Mesendoderm (in vitro differentiated cells): ENCODE measurements around the gene KIF16B.

Experiments used
- DNase-seq: peaks from one replicate; pipeline ENCODE4 v3.0.0; 2013
- H2AK5ac ChIP-seq: 2 replicates; pipeline ENCODE4 v1.6.1; 2013; ENCODE audit warnings: low read length, inconsistent platforms
- H2BK120ac ChIP-seq: 2 replicates; pipeline ENCODE4 v1.6.1; 2013; ENCODE audit warnings: low read depth, mild to moderate bottlenecking, low read length, moderate library complexity, mixed read lengths
- H2BK15ac ChIP-seq: replicated peaks from 2 replicates; pipeline ENCODE4 v1.6.1; 2013; ENCODE audit warnings: low read depth, mild to moderate bottlenecking, moderate library complexity
- H2BK5ac ChIP-seq: 2 replicates; pipeline ENCODE4 v1.6.1; 2013; ENCODE audit warnings: low read length, inconsistent platforms
- H3K18ac ChIP-seq: 2 replicates; pipeline ENCODE4 v1.6.1; 2013; ENCODE audit warnings: mild to moderate bottlenecking, low read length, mixed read lengths
- H3K23ac ChIP-seq: one replicate; pipeline ENCODE4 v1.6.1; 2013; ENCODE audit warnings: low read length
- H3K27ac ChIP-seq: 2 replicates; pipeline ENCODE4 v1.5.1; 2013; ENCODE audit warnings: low read depth, mild to moderate bottlenecking, inconsistent platforms, low read length, moderate library complexity
- H3K27me3 ChIP-seq: 2 replicates; pipeline ENCODE4 v1.6.1; 2013; ENCODE audit warnings: low read length, control low read depth, mild to moderate bottlenecking, inconsistent platforms; ENCODE audit not compliant: insufficient read depth, poor library complexity
- H3K36me3 ChIP-seq: 2 replicates; pipeline ENCODE4 v1.6.1; 2013; ENCODE audit warnings: low read length, inconsistent platforms; ENCODE audit not compliant: control insufficient read depth, insufficient read depth
- H3K4ac ChIP-seq: one replicate; pipeline ENCODE4 v1.6.1; 2013; ENCODE audit warnings: low read depth, mild to moderate bottlenecking, low read length, moderate library complexity
- H3K4me1 ChIP-seq: 2 replicates; pipeline ENCODE4 v1.6.1; 2013; ENCODE audit warnings: low read depth, low read length, inconsistent platforms; ENCODE audit not compliant: control insufficient read depth
- H3K4me2 ChIP-seq: 2 replicates; pipeline ENCODE4 v1.6.1; 2013; ENCODE audit warnings: low read length
- H3K4me3 ChIP-seq: 2 replicates; pipeline ENCODE4 v1.5.1; 2013; ENCODE audit warnings: mild to moderate bottlenecking, low read length
- H3K56ac ChIP-seq: one replicate; pipeline ENCODE4 v1.6.1; 2013; ENCODE audit warnings: low read length
- H3K79me1 ChIP-seq: 2 replicates; pipeline ENCODE4 v1.6.1; 2013; ENCODE audit warnings: low read length, inconsistent platforms
- H3K79me2 ChIP-seq: 2 replicates; pipeline ENCODE4 v1.6.1; 2013; ENCODE audit warnings: mild to moderate bottlenecking, low read length; ENCODE audit not compliant: control insufficient read depth, insufficient read depth
- H3K9ac ChIP-seq: 2 replicates; pipeline ENCODE4 v1.6.1; 2013; ENCODE audit warnings: low read length, inconsistent platforms
- H4K5ac ChIP-seq: one replicate; pipeline ENCODE4 v1.6.1; 2013; ENCODE audit warnings: low read length
- H4K8ac ChIP-seq: one replicate; pipeline ENCODE4 v1.6.1; 2013; ENCODE audit warnings: low read depth, mild to moderate bottlenecking, control low read depth, low read length, moderate library complexity
- WGBS: extraction: QIAGEN DNeasy Blood & Tissue Kit; methylation state at CpG from one replicate; pipeline ENCODE4 v1.1.7; 2013; ENCODE audit warnings: low lambda C conversion rate, missing lambda C conversion rate; ENCODE audit not compliant: insufficient coverage; ENCODE audit errors: extremely low coverage; 5-methylcytosine and 5-hydroxymethylcytosine counted together

Gene KIF16B

GRCh38 chr20:16245879-16246278 is 327.4 kb downstream of the KIF16B start:
- Histone ChIP-seq H4K8ac (no peak overlapping the region), H2BK5ac (no peak overlapping the region), H3K36me3 (no peaks in the 10 kb centered on the region), H3K9ac (no peak overlapping the region), H3K18ac (no peak overlapping the region), H3K79me2 (no peaks in the 10 kb centered on the region), H3K27me3 (no peaks in the 10 kb centered on the region), H4K5ac (no peak overlapping the region), H3K4me3 (no peak overlapping the region), H3K79me1 (no peaks in the 10 kb centered on the region), H2BK15ac (no peak overlapping the region), H3K4me1 (no peaks in the 10 kb centered on the region), H3K4me2 (no peak overlapping the region), H3K4ac (no peak overlapping the region), H3K56ac (no peak overlapping the region), H3K27ac (no peak overlapping the region), H2BK120ac (no peak overlapping the region), H2AK5ac (no peak overlapping the region), H3K23ac (no peak overlapping the region)
- no CpG with 5 or more reads among the region's 9 CpGs for WGBS
- no peak for DNase-seq

GRCh38 chr20:16244892-16245291 is 328.4 kb downstream of the KIF16B start:
- Histone ChIP-seq H3K4me1 (no peaks in the 10 kb centered on the region), H3K79me2 (no peaks in the 10 kb centered on the region), H3K4me2 (no peak overlapping the region), H4K5ac (no peak overlapping the region), H4K8ac (no peak overlapping the region), H2BK15ac (no peak overlapping the region), H3K18ac (no peak overlapping the region), H3K27ac (no peak overlapping the region), H2BK120ac (no peak overlapping the region), H3K36me3 (no peaks in the 10 kb centered on the region), H3K56ac (no peak overlapping the region), H2BK5ac (no peak overlapping the region), H3K23ac (no peak overlapping the region), H3K79me1 (no peaks in the 10 kb centered on the region), H3K4me3 (no peak overlapping the region), H3K9ac (no peak overlapping the region), H2AK5ac (no peak overlapping the region), H3K4ac (no peak overlapping the region), H3K27me3 (no peaks in the 10 kb centered on the region)
- no CpG with 5 or more reads among the region's 5 CpGs for WGBS
- DNase-seq: no peak

DNA sequence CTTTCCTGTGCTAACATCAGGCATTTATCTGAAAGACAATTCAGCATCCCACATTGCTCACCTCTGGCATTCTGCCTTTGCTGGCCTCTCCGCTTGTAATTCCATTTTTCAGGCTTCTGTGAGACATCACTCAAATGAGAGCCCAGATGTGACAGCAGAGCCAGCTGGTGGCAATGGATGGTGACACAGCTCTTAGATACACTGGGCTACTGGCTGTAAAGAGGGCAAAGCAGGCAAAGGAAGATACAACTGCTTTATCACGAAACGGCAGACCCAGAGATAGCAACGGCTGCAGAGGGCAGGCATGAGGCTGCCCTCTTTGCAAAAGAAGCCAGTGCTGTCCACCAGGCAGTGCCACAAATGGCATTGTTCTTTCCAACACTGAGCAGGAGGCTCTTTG is 329.8 kb downstream of the KIF16B start:
- Histone ChIP-seq H3K4me1 (no peaks in the 10 kb centered on the region), H2AK5ac (no peak overlapping the region), H3K9ac (no peak overlapping the region), H3K18ac (no peak overlapping the region), H4K5ac (no peak overlapping the region), H2BK15ac (no peak overlapping the region), H3K4me3 (no peak overlapping the region), H3K4ac (no peak overlapping the region), H3K79me2 (no peaks in the 10 kb centered on the region), H3K4me2 (no peak overlapping the region), H3K23ac (no peak overlapping the region), H3K36me3 (no peaks in the 10 kb centered on the region), H2BK5ac (no peak overlapping the region), H3K27ac (no peak overlapping the region), H4K8ac (no peak overlapping the region), H3K27me3 (no peaks in the 10 kb centered on the region), H3K79me1 (no peaks in the 10 kb centered on the region), H2BK120ac (no peak overlapping the region), H3K56ac (no peak overlapping the region)
- DNase-seq: no peak
- WGBS: no CpG with 5 or more reads among the region's 4 CpGs

GRCh38 chr20:16241911-16242310 is 331.3 kb downstream of the KIF16B start:
- Histone ChIP-seq H2AK5ac (no peak overlapping the region), H3K79me2 (no peaks in the 10 kb centered on the region), H4K8ac (no peak overlapping the region), H2BK15ac (no peak overlapping the region), H3K9ac (no peak overlapping the region), H2BK120ac (no peak overlapping the region), H3K4me2 (no peak overlapping the region), H3K4me3 (no peak overlapping the region), H3K23ac (no peak overlapping the region), H3K27ac (no peak overlapping the region), H3K56ac (no peak overlapping the region), H3K4me1 (no peaks in the 10 kb centered on the region), H3K27me3 (no peaks in the 10 kb centered on the region), H3K18ac (no peak overlapping the region), H3K36me3 (no peaks in the 10 kb centered on the region), H2BK5ac (no peak overlapping the region), H4K5ac (no peak overlapping the region), H3K4ac (no peak overlapping the region), H3K79me1 (no peaks in the 10 kb centered on the region)
- DNase-seq: peak; percentile 36

DNA sequence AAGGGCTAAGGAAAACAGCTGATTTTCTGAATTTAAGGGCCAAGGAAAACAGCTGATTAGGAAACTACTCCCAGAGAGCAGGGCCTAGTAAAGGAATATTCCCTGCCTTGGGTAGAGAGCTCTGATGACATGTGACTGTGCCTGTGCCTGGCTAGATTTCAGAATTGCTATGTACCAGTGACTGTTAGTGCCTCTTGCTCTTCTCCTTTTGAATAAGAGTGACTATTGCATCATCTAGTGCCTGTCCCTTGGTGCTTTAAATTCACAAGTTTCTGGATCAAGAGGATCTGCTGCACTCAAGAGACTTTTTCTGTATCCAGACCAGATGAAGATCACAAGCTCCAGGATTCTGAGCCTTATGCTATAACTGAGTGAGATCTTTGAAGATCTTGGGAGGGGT is 332.9 kb downstream of the KIF16B start:
- no peak overlapping the region for H3K4me3 ChIP-seq
- H3K9ac ChIP-seq: no peak overlapping the region
- H3K27ac ChIP-seq: no peak overlapping the region
- no peak overlapping the region for H2AK5ac ChIP-seq
- H4K5ac ChIP-seq: no peak overlapping the region
- H3K27me3 ChIP-seq: no peaks in the 10 kb centered on the region
- H3K4me2 ChIP-seq: no peak overlapping the region
- no peak overlapping the region for H3K23ac ChIP-seq
- DNase-seq: no peak
- H3K36me3 ChIP-seq: no peaks in the 10 kb centered on the region
- no peak overlapping the region for H3K4ac ChIP-seq
- no peak overlapping the region for H2BK120ac ChIP-seq
- H2BK5ac ChIP-seq: no peak overlapping the region
- H3K79me2 ChIP-seq: no peaks in the 10 kb centered on the region
- no peaks in the 10 kb centered on the region for H3K4me1 ChIP-seq
- H4K8ac ChIP-seq: no peak overlapping the region
- no peak overlapping the region for H3K56ac ChIP-seq
- no peak overlapping the region for H2BK15ac ChIP-seq
- no peaks in the 10 kb centered on the region for H3K79me1 ChIP-seq
- no peak overlapping the region for H3K18ac ChIP-seq

- Histone ChIP-seq H4K5ac (no peak overlapping the region), H3K4me3 (no peak overlapping the region), H4K8ac (no peak overlapping the region), H2BK120ac (no peak overlapping the region), H3K79me1 (no peaks in the 10 kb centered on the region), H3K4me2 (no peak overlapping the region), H2AK5ac (no peak overlapping the region), H3K18ac (no peak overlapping the region), H3K4me1 (no peaks in the 10 kb centered on the region), H2BK5ac (no peak overlapping the region), H3K27ac (no peak overlapping the region), H2BK15ac (no peak overlapping the region), H3K36me3 (no peaks in the 10 kb centered on the region), H3K56ac (no peak overlapping the region), H3K4ac (no peak overlapping the region), H3K23ac (no peak overlapping the region), H3K9ac (no peak overlapping the region), H3K27me3 (no peaks in the 10 kb centered on the region), H3K79me2 (no peaks in the 10 kb centered on the region)
- no CpG with 5 or more reads among the region's 9 CpGs for WGBS
- DNase-seq: peak; percentile 11
These were observed 336.5 kb downstream of the KIF16B start for GRCh38 chr20:16236589-16237241.
